ENCODE measurements around the gene DDX10.

The DDX10 gene

DNA sequence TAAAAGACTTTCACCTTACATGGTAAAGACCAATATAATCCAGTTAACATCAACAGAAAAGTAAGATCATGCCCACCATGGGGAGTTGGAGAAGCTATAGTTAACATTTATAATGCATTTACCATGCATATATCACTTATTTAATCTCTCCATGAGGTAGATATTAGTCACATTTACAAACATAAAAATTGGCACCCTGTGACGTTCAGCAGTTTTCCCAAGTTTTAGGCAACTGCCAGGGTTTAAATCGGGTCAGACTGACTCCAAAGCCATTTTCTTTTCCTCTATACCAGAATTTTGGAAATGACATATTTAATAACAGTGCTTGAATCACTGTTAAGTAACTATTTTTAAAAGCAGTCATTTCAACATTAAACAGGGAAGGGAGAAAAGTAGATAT is 266.3 kb downstream of the DDX10 start:
- TF ChIP-seq, protein P1, sequence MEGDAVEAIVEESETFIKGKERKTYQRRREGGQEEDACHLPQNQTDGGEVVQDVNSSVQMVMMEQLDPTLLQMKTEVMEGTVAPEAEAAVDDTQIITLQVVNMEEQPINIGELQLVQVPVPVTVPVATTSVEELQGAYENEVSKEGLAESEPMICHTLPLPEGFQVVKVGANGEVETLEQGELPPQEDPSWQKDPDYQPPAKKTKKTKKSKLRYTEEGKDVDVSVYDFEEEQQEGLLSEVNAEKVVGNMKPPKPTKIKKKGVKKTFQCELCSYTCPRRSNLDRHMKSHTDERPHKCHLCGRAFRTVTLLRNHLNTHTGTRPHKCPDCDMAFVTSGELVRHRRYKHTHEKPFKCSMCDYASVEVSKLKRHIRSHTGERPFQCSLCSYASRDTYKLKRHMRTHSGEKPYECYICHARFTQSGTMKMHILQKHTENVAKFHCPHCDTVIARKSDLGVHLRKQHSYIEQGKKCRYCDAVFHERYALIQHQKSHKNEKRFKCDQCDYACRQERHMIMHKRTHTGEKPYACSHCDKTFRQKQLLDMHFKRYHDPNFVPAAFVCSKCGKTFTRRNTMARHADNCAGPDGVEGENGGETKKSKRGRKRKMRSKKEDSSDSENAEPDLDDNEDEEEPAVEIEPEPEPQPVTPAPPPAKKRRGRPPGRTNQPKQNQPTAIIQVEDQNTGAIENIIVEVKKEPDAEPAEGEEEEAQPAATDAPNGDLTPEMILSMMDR (conservative IDR thresholded peaks at IDR 0.05; ENCODE audit: low read depth, low read length) = no peak
- Histone ChIP-seq H3K27me3 (ENCODE audit: insufficient read depth, low read depth) (no peaks in the 10 kb centered on the region), H3K4me1 (ENCODE audit: low read depth, poor library complexity, severe bottlenecking) (no peaks in the 10 kb centered on the region), H4K20me1 (ENCODE audit: insufficient read depth) (no peaks in the 10 kb centered on the region), H3K4me2 (no peak overlapping the region), H3K27ac (no peak overlapping the region), H3K9ac (no peak overlapping the region), H3K79me2 (ENCODE audit: insufficient read depth, low read depth) (no peaks in the 10 kb centered on the region), H3K4me3 (IDR thresholded peaks at IDR 0.05; ENCODE audit: insufficient read depth, low read depth, low read length) (no peak overlapping the region), H2AFZ (ENCODE audit: low read depth) (no peak overlapping the region), H3K36me3 (ENCODE audit: insufficient read depth) (no peaks in the 10 kb centered on the region)

DNA sequence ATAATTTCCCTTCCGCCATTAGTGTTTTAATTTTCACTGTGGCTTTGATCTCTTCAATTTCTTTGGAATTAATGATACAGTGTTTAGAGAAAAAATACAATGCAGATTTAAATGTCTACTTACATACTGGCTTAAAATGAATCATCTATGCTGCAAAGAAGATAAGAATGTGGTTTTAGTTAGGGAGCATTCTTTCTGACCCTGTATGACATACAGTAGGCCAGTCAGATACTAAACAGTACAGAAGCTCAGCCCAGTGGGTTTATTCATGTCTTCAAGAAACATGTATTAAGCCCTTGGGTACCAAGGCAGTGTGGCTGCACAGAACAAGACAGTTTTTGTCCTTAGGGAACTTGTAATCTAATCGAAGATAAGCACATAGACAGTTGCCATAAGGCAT is 268.8 kb downstream of the DDX10 start:
- no peak overlapping the region for H3K4me3 ChIP-seq (IDR thresholded peaks at IDR 0.05; ENCODE audit: insufficient read depth, low read depth, low read length)
- H3K4me1 ChIP-seq (ENCODE audit: low read depth, poor library complexity, severe bottlenecking) = no peaks in the 10 kb centered on the region
- H3K36me3 ChIP-seq (ENCODE audit: insufficient read depth) = no peaks in the 10 kb centered on the region
- H3K27ac ChIP-seq = no peak overlapping the region
- no peaks in the 10 kb centered on the region for H3K79me2 ChIP-seq (ENCODE audit: insufficient read depth, low read depth)
- H2AFZ ChIP-seq (ENCODE audit: low read depth) = no peak overlapping the region
- TF ChIP-seq, protein P1 (conservative IDR thresholded peaks at IDR 0.05; ENCODE audit: low read depth, low read length) = no peak
- H3K27me3 ChIP-seq (ENCODE audit: insufficient read depth, low read depth) = no peaks in the 10 kb centered on the region
- no peak overlapping the region for H3K9ac ChIP-seq
- H4K20me1 ChIP-seq (ENCODE audit: insufficient read depth) = no peaks in the 10 kb centered on the region
- H3K4me2 ChIP-seq = no peak overlapping the region

DNA sequence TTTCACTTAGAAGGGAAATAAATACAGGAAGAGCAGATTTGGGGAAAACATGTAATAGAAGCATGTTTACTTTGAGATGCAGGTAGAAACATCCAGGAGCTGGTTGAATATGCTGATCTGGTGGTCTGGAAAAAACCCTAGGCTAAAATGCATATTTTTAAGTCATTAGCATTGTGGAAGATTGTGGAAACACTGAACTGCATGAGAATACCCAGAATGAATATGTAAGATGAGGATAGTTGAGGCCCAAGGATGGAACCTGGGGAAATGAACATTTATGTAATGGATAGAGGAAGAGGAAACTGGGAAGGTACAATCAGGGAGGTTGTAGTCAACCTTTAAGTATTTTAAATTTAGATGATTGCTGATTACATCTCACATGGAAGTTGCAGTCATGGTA is 269.4 kb downstream of the DDX10 start:
- Histone ChIP-seq H3K4me1 (ENCODE audit: low read depth, poor library complexity, severe bottlenecking) (no peaks in the 10 kb centered on the region), H3K9ac (no peak overlapping the region), H4K20me1 (ENCODE audit: insufficient read depth) (no peaks in the 10 kb centered on the region), H3K79me2 (ENCODE audit: insufficient read depth, low read depth) (no peaks in the 10 kb centered on the region), H3K4me2 (no peak overlapping the region), H2AFZ (ENCODE audit: low read depth) (no peak overlapping the region), H3K36me3 (ENCODE audit: insufficient read depth) (no peaks in the 10 kb centered on the region), H3K27me3 (ENCODE audit: insufficient read depth, low read depth) (no peaks in the 10 kb centered on the region), H3K27ac (no peak overlapping the region), H3K4me3 (IDR thresholded peaks at IDR 0.05; ENCODE audit: insufficient read depth, low read depth, low read length) (no peak overlapping the region)
- TF ChIP-seq, protein P1 (conservative IDR thresholded peaks at IDR 0.05; ENCODE audit: low read depth, low read length) = no peak

DNA sequence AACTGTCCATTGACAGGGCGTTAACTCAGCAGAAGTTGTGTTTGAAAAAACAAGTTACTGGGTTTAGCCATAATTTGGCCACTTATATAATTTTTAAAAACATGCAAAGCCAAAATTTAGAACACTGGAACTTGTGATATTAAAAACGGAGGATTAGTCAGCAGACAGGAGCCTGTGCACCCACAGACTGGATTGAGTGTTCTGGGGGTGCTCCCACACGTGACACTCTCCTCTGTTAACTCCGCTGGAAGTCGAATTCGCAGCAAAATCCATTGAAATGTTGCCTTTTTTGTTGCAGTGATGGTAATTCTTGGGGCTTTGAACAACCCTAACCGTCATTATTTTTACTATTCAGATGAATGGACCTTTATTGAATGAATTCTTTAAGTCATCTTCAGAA is 269.8 kb downstream of the DDX10 start:
- H3K36me3 ChIP-seq (ENCODE audit: insufficient read depth) = no peaks in the 10 kb centered on the region
- H3K9ac ChIP-seq = no peak overlapping the region
- H4K20me1 ChIP-seq (ENCODE audit: insufficient read depth) = no peaks in the 10 kb centered on the region
- H3K4me3 ChIP-seq (IDR thresholded peaks at IDR 0.05; ENCODE audit: insufficient read depth, low read depth, low read length) = no peak overlapping the region
- H3K27ac ChIP-seq = no peak overlapping the region
- H2AFZ ChIP-seq (ENCODE audit: low read depth) = no peak overlapping the region
- no peaks in the 10 kb centered on the region for H3K4me1 ChIP-seq (ENCODE audit: low read depth, poor library complexity, severe bottlenecking)
- TF ChIP-seq, protein P1 (conservative IDR thresholded peaks at IDR 0.05; ENCODE audit: low read depth, low read length) = no peak
- H3K4me2 ChIP-seq = no peak overlapping the region
- no peaks in the 10 kb centered on the region for H3K27me3 ChIP-seq (ENCODE audit: insufficient read depth, low read depth)
- no peaks in the 10 kb centered on the region for H3K79me2 ChIP-seq (ENCODE audit: insufficient read depth, low read depth)

DNA sequence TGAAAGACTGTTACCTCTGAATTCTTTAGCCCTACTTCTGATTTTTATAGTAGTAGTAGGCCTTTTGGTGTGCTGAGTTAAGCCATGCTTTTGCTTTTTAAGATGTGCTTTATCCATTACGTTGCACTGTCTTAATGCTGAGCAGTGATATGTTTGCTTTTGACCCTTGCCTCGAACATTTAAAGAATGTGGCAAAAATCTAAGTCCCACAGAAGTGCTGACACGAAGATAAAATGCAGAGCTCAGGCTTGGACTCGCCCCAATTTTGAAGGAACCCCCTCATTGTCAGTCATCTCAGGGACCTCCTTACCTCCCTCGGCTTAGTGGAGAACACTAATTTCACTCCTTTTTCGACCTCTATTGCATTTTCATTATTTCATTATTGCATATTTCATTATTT is 272.9 kb downstream of the DDX10 start:
- H3K4me1 ChIP-seq (ENCODE audit: low read depth, poor library complexity, severe bottlenecking) = no peaks in the 10 kb centered on the region
- H3K27ac ChIP-seq = no peak overlapping the region
- TF ChIP-seq, protein P1 (conservative IDR thresholded peaks at IDR 0.05; ENCODE audit: low read depth, low read length) = no peak
- H4K20me1 ChIP-seq (ENCODE audit: insufficient read depth) = no peaks in the 10 kb centered on the region
- no peak overlapping the region for H3K4me2 ChIP-seq
- no peaks in the 10 kb centered on the region for H3K36me3 ChIP-seq (ENCODE audit: insufficient read depth)
- no peaks in the 10 kb centered on the region for H3K79me2 ChIP-seq (ENCODE audit: insufficient read depth, low read depth)
- H3K4me3 ChIP-seq (IDR thresholded peaks at IDR 0.05; ENCODE audit: insufficient read depth, low read depth, low read length) = no peak overlapping the region
- no peak overlapping the region for H2AFZ ChIP-seq (ENCODE audit: low read depth)
- no peaks in the 10 kb centered on the region for H3K27me3 ChIP-seq (ENCODE audit: insufficient read depth, low read depth)
- no peak overlapping the region for H3K9ac ChIP-seq
